Measurements from ENCODE around the gene FFAR3.

The FFAR3 gene

DNA sequence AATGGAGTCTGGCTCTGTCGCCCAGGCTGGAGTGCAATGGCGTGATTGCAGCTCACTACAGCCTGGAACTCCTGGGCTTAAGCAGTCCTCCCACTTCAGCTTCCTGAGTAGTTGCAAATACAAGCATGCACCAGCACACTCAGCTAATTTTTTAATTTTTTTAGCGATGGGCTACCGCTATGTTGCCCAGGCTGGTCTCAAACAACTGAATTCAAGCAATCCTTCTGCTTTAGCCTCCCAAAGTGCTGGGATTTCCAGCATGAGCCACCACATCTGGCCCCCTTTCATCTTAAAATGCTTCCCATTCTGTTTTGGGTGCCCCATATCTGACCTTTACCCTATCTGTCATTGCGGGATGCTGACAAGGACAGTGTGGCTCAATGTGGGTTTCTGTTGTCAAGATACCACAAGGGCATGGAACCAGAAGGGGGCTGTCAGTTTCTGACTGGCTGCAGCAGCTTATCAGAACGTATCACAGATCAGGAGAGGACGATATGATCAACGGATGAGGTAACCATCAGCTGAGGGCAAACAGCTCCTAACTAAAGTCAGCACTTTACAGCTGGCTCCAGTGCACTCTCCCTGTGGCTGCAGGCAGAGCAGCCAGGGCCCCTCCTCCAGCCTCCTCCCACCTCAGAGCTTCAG is 45.0 kb downstream of the FFAR3 start:
- no peaks in the 10 kb centered on the region for H3K36me3 ChIP-seq (replicated peaks; ENCODE audit: insufficient read depth, low read length)
- no peak overlapping the region for H3K4me3 ChIP-seq (ENCODE audit: low read length)
- no peak overlapping the region for H2AFZ ChIP-seq (ENCODE audit: low read length)
- H3K4me2 ChIP-seq (ENCODE audit: low read depth, low read length): no peak overlapping the region
- no peak for TF ChIP-seq EZH2phosphoT487 (IDR thresholded peaks at IDR 0.05; ENCODE audit: low read length)
- TF ChIP-seq, protein P1, sequence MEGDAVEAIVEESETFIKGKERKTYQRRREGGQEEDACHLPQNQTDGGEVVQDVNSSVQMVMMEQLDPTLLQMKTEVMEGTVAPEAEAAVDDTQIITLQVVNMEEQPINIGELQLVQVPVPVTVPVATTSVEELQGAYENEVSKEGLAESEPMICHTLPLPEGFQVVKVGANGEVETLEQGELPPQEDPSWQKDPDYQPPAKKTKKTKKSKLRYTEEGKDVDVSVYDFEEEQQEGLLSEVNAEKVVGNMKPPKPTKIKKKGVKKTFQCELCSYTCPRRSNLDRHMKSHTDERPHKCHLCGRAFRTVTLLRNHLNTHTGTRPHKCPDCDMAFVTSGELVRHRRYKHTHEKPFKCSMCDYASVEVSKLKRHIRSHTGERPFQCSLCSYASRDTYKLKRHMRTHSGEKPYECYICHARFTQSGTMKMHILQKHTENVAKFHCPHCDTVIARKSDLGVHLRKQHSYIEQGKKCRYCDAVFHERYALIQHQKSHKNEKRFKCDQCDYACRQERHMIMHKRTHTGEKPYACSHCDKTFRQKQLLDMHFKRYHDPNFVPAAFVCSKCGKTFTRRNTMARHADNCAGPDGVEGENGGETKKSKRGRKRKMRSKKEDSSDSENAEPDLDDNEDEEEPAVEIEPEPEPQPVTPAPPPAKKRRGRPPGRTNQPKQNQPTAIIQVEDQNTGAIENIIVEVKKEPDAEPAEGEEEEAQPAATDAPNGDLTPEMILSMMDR (IDR thresholded peaks at IDR 0.05; ENCODE audit: low read length): no peak
- TF ChIP-seq EZH2 (optimal IDR thresholded peaks at IDR 0.05; ENCODE audit: low read depth, low read length): no peak
- H3K79me2 ChIP-seq (ENCODE audit: low read length): no peaks in the 10 kb centered on the region
- H3F3A ChIP-seq (ENCODE audit: insufficient read depth, low read length): no peaks in the 10 kb centered on the region
- no peaks in the 10 kb centered on the region; the same call in 1 of the 2 replicates for H3K27me3 ChIP-seq (replicated peaks; ENCODE audit: insufficient read depth, low read length)
- no peak overlapping the region for H3K27ac ChIP-seq (ENCODE audit: low read length)
- DNase-seq: no peak
- no peaks in the 10 kb centered on the region for H3K9me2 ChIP-seq (replicated peaks; ENCODE audit: insufficient read depth, low read length)
- no peaks in the 10 kb centered on the region for H3K9me3 ChIP-seq (replicated peaks; ENCODE audit: insufficient read depth, low read length)
- H3K9ac ChIP-seq (ENCODE audit: low read length): no peak overlapping the region
- no peaks in the 10 kb centered on the region for H4K20me1 ChIP-seq (ENCODE audit: insufficient read depth, low read length)
- no peaks in the 10 kb centered on the region for H3K4me1 ChIP-seq (ENCODE audit: low read length)

DNA sequence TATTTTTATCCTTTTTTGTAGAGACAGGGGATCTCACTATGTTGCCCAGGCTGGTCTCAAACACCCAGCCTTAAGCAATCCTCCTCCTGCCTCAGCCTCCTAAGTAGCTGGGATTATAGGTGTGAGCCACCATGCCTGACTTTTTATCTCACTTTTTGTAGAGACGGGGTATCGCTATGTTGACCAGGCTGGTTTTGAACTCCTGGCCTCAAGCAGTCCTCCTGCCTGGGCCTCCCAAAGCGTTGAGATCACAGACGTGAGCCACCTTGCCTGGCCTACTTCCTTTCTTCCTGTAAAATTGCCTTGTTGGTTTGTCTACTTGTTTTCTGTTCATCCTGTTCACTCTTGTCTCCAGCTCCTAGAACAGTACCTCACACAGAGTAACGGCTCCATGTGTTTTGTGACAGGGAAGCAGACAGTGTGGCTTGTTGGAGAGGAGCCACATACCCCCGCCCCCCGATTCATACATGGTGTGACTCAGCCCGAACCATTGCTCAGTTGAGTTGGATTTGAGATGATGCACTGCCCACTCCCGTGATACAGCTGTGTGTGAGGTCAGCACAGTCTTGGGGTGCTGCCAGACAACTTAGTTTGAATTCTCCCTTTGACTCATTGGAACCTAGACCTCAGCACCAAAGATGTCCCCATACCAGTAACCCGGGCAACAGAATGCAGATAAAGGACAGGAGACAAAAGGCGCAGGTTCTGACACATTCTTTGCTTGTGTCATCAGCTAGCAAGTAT is 46.8 kb downstream of the FFAR3 start:
- Histone ChIP-seq H4K20me1 (ENCODE audit: insufficient read depth, low read length) (no peaks in the 10 kb centered on the region), H3K9me2 (replicated peaks; ENCODE audit: insufficient read depth, low read length) (no peaks in the 10 kb centered on the region), H3K79me2 (ENCODE audit: low read length) (no peaks in the 10 kb centered on the region), H3K4me1 (ENCODE audit: low read length) (peaks cover 10% of the 10 kb centered on the region; the same call in 1 of the 2 replicates), H3F3A (ENCODE audit: insufficient read depth, low read length) (no peaks in the 10 kb centered on the region), H3K4me3 (ENCODE audit: low read length) (no peak overlapping the region), H3K27ac (ENCODE audit: low read length) (no peak overlapping the region), H3K9ac (ENCODE audit: low read length) (no peak overlapping the region), H3K27me3 (replicated peaks; ENCODE audit: insufficient read depth, low read length) (peaks cover 8% of the 10 kb centered on the region; the same call in 1 of the 2 replicates), H3K36me3 (replicated peaks; ENCODE audit: insufficient read depth, low read length) (no peaks in the 10 kb centered on the region), H3K4me2 (ENCODE audit: low read depth, low read length) (no peak overlapping the region), H3K9me3 (replicated peaks; ENCODE audit: insufficient read depth, low read length) (no peaks in the 10 kb centered on the region), H2AFZ (ENCODE audit: low read length) (no peak overlapping the region)
- TF ChIP-seq, protein P1 (IDR thresholded peaks at IDR 0.05; ENCODE audit: low read length): no peak
- TF ChIP-seq EZH2phosphoT487 (IDR thresholded peaks at IDR 0.05; ENCODE audit: low read length): no peak
- TF ChIP-seq EZH2 (optimal IDR thresholded peaks at IDR 0.05; ENCODE audit: low read depth, low read length): no peak
- DNase-seq: no peak

DNA sequence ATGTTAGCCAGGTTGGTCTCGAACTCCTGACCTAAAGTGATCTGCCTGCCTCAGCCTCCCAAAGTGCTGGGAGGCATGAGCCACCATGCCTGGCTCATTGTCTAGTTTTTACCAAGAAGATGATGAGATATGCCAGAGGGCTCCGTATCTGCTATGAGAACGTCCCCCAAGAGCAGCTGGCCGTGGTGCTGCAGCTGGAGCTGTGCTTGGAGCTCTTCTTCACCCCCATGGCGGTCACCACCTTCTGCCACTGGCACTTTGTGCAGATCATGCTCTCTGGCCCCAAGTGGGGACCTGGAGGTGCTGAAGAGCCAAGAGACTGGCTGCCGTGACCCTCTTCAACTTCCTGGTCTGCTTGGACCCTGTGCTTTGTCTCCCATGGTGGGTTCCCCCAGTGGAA is 49.4 kb downstream of the FFAR3 start:
- Histone ChIP-seq H3K9me2 (replicated peaks; ENCODE audit: insufficient read depth, low read length) (no peaks in the 10 kb centered on the region), H3K9ac (ENCODE audit: low read length) (no peak overlapping the region), H2AFZ (ENCODE audit: low read length) (no peak overlapping the region), H3K27ac (ENCODE audit: low read length) (no peak overlapping the region), H3F3A (ENCODE audit: insufficient read depth, low read length) (no peaks in the 10 kb centered on the region), H3K79me2 (ENCODE audit: low read length) (no peaks in the 10 kb centered on the region), H4K20me1 (ENCODE audit: insufficient read depth, low read length) (no peaks in the 10 kb centered on the region), H3K27me3 (replicated peaks; ENCODE audit: insufficient read depth, low read length) (peaks cover 8% of the 10 kb centered on the region; the same call in 1 of the 2 replicates), H3K4me2 (ENCODE audit: low read depth, low read length) (no peak overlapping the region), H3K9me3 (replicated peaks; ENCODE audit: insufficient read depth, low read length) (no peaks in the 10 kb centered on the region), H3K4me1 (ENCODE audit: low read length) (peaks cover 10% of the 10 kb centered on the region; the same call in 1 of the 2 replicates), H3K36me3 (replicated peaks; ENCODE audit: insufficient read depth, low read length) (no peaks in the 10 kb centered on the region), H3K4me3 (ENCODE audit: low read length) (no peak overlapping the region)
- DNase-seq: no peak
- TF ChIP-seq EZH2 (optimal IDR thresholded peaks at IDR 0.05; ENCODE audit: low read depth, low read length) (no peak), EZH2phosphoT487 (IDR thresholded peaks at IDR 0.05; ENCODE audit: low read length) (no peak)
- TF ChIP-seq, protein P1 (IDR thresholded peaks at IDR 0.05; ENCODE audit: low read length): no peak

All from MM.1S (cell line).